Keratinocyte (primary cell): ENCODE measurements around the gene OR10G8. TPM values are rescaled to one million over a fixed set of nuclear protein-coding genes. Genes with fewer than 3 reads are reported as not detected.

Source experiments
- DNase-seq: peaks from one replicate; pipeline ENCODE4 v3.0.0-alpha.2; 2011; ENCODE audit warnings: low read depth, missing footprints, low spot score
- FAIRE-seq: peaks from 2 replicates; lab custom pipeline; 2011; peaks lifted over from hg19 to GRCh38; lab: Jason Lieb, UNC
- H2AFZ ChIP-seq: 2 replicates; pipeline ENCODE4 v1.6.0; 2012; ENCODE audit warnings: low read length, control low read depth, inconsistent platforms; ENCODE audit not compliant: control insufficient read depth
- H3K27ac ChIP-seq: 2 replicates; pipeline ENCODE4 v1.5.1; 2011; ENCODE audit warnings: low read length; ENCODE audit not compliant: control insufficient read depth, insufficient read depth
- H3K27me3 ChIP-seq: 3 replicates; pipeline ENCODE4 v1.6.0; 2011; ENCODE audit warnings: low read length; ENCODE audit not compliant: control insufficient read depth, insufficient read depth; ENCODE audit errors: extremely low read depth
- H3K36me3 ChIP-seq, 2 experiments: 2 replicates in 1 of 2; 3 replicates in 1 of 2; pipeline ENCODE4 v1.5.1; 2011; ENCODE audit warnings: low read length in 2 of 2, mild to moderate bottlenecking in 1 of 2; ENCODE audit not compliant: control insufficient read depth in 2 of 2, insufficient read depth in 2 of 2; ENCODE audit errors: extremely low read depth in 1 of 2
- H3K4me1 ChIP-seq: 3 replicates; pipeline ENCODE4 v1.5.1; 2011; ENCODE audit warnings: low read length; ENCODE audit not compliant: control insufficient read depth, insufficient read depth; ENCODE audit errors: extremely low read depth
- H3K4me2 ChIP-seq: 3 replicates; pipeline ENCODE4 v1.6.0; 2011; ENCODE audit warnings: low read depth, low read length; ENCODE audit not compliant: control insufficient read depth, insufficient read depth; ENCODE audit errors: extremely low read depth
- H3K4me3 ChIP-seq, 3 experiments: fragments of 200-600 bp in 1 of 3; sonication (generic) in 1 of 3; 2 replicates in 2 of 3; 3 replicates in 1 of 3; pipeline ENCODE4 v1.5.1; 2011 to 2016; ENCODE audit warnings: low read length in 3 of 3, mild to moderate bottlenecking in 3 of 3, control low read depth in 2 of 3, inconsistent platforms in 1 of 3, low read depth in 1 of 3, mixed read lengths in 1 of 3, mixed run types in 1 of 3, moderate library complexity in 1 of 3; ENCODE audit not compliant: control insufficient read depth in 2 of 3, insufficient read depth in 2 of 3; ENCODE audit errors: extremely low read depth in 1 of 3
- H3K79me2 ChIP-seq: 2 replicates; pipeline ENCODE4 v1.6.0; 2012; ENCODE audit warnings: low read length; ENCODE audit not compliant: control insufficient read depth, insufficient read depth
- H3K9ac ChIP-seq: 3 replicates; pipeline ENCODE4 v1.6.0; 2011; ENCODE audit warnings: low read length; ENCODE audit not compliant: control insufficient read depth, insufficient read depth; ENCODE audit errors: extremely low read depth
- H3K9me1 ChIP-seq: 3 replicates; pipeline ENCODE4 v1.6.0; 2011; ENCODE audit warnings: low read length; ENCODE audit not compliant: control insufficient read depth, insufficient read depth; ENCODE audit errors: extremely low read depth
- H3K9me3 ChIP-seq: 2 replicates; pipeline ENCODE4 v1.5.1; 2012; ENCODE audit warnings: low read depth, low read length; ENCODE audit not compliant: control insufficient read depth
- H4K20me1 ChIP-seq: 3 replicates; pipeline ENCODE4 v1.6.0; 2011; ENCODE audit warnings: low read length; ENCODE audit not compliant: control insufficient read depth, insufficient read depth; ENCODE audit errors: extremely low read depth
- CTCF ChIP-seq, 3 experiments: IDR thresholded peaks in 1 of 3; conservative IDR thresholded peaks in 1 of 3; optimal IDR thresholded peaks in 1 of 3; 2 replicates in 2 of 3; 3 replicates in 1 of 3; pipeline versions ENCODE3 to v1.5.1; 2011; ENCODE audit warnings: low read length in 3 of 3, mild to moderate bottlenecking in 3 of 3, moderate library complexity in 2 of 3, control low read depth in 1 of 3, inconsistent platforms in 1 of 3; ENCODE audit not compliant: insufficient read depth in 2 of 3; ENCODE audit errors: extremely low read depth in 1 of 3
- EZH2 ChIP-seq: IDR thresholded peaks from one replicate; pipeline ENCODE4 v1.6.1; 2012; ENCODE audit warnings: inconsistent platforms, mild to moderate bottlenecking, low read length, moderate library complexity
- dilution Hi-C: fragments of 300-500 bp; cut with MboI; formaldehyde crosslinking; loops from one replicate; pipeline ENCODE4 v1.7.0; 2020; ENCODE audit warnings: low sequenced_read_pairs; ENCODE audit not compliant: extremely low pct_ligation_motif_present
- polyA plus RNA-seq, 5 experiments: library from polyadenylated mRNA; depleted of rRNA in 3 of 5; stranded (reverse) in 3 of 5; stranded (forward) in 1 of 5; unstranded in 1 of 5; fragments of >200 nt; gene quantifications; 1 replicate in 1 of 5; 2 replicates in 3 of 5; 3 replicates in 1 of 5; pipeline versions ENCODE4 v1.2.1 to v1.2.3, GENCODE V29; 2011 to 2012; ENCODE audit warnings: missing spikeins in 2 of 5, low read depth in 1 of 5, low replicate concordance in 1 of 5

Gene OR10G8
- polyA plus RNA-seq, 1 donor (not counting 4 experiments of a cell fraction or from before 2014, with no cell fraction given): not detected

GRCh38 chr11:124070915-124071622, 44.5 kb downstream of the OR10G8 start:
- no peaks in the 10 kb centered on the region for H4K20me1 ChIP-seq
- TF ChIP-seq EZH2 (no peak), CTCF (optimal IDR thresholded peaks at IDR 0.05 in 1 of 3, IDR thresholded peaks at IDR 0.05 in 1 of 3, conservative IDR thresholded peaks at IDR 0.05 in 1 of 3; ENCODE audit: extremely low read depth in 1 of 3, insufficient read depth in 2 of 3, low read length in 3 of 3) (peak; percentile 45 to 73 (median 59))
- H3K79me2 ChIP-seq: no peaks in the 10 kb centered on the region
- no peaks in the 10 kb centered on the region for H3K27me3 ChIP-seq
- FAIRE-seq (peak; percentile 76), DNase-seq (no peak)
- H3K4me1 ChIP-seq: peaks cover 11% of the 10 kb centered on the region
- H3K4me3 ChIP-seq: no peak overlapping the region
- H2AFZ ChIP-seq: no peak overlapping the region
- H3K27ac ChIP-seq: no peak overlapping the region
- no peaks in the 10 kb centered on the region for H3K9me1 ChIP-seq
- dilution Hi-C loops: no loop called here
- H3K4me2 ChIP-seq: no peak overlapping the region
- no peaks in the 10 kb centered on the region for H3K9me3 ChIP-seq
- H3K9ac ChIP-seq: no peak overlapping the region
- no peaks in the 10 kb centered on the region for H3K36me3 ChIP-seq

DNA sequence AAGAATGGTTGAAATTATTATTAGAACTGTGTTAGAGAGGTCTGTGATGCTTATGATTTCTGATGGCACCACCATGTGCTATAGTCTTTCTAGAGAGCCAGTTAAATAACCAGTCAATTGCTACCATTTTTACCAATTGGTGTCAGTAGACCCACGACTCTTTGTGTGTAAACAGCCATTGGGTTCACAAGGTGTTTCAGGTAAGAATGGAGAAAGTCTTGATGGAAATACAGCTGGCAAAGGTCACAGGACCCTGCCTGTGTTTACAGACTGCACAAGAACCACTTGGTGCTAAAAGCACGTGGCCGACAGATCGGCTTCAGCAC, 45.0 kb downstream of the OR10G8 start:
- H3K4me1 ChIP-seq: peaks cover 15% of the 10 kb centered on the region
- TF ChIP-seq CTCF (optimal IDR thresholded peaks at IDR 0.05 in 1 of 3, IDR thresholded peaks at IDR 0.05 in 1 of 3, conservative IDR thresholded peaks at IDR 0.05 in 1 of 3; ENCODE audit: extremely low read depth in 1 of 3, insufficient read depth in 2 of 3, low read length in 3 of 3) (no peak), EZH2 (no peak)
- no peak overlapping the region for H3K4me2 ChIP-seq
- H3K36me3 ChIP-seq: no peaks in the 10 kb centered on the region
- DNase-seq (no peak), FAIRE-seq (no peak)
- H3K4me3 ChIP-seq: no peak overlapping the region
- H4K20me1 ChIP-seq: no peaks in the 10 kb centered on the region
- dilution Hi-C loops: no loop called here
- no peak overlapping the region for H3K27ac ChIP-seq
- H3K27me3 ChIP-seq: no peaks in the 10 kb centered on the region
- no peak overlapping the region for H3K9ac ChIP-seq
- H3K79me2 ChIP-seq: no peaks in the 10 kb centered on the region
- no peaks in the 10 kb centered on the region for H3K9me1 ChIP-seq
- no peaks in the 10 kb centered on the region for H3K9me3 ChIP-seq
- no peak overlapping the region for H2AFZ ChIP-seq
